Forelimb muscle (tissue), 1 donor: ENCODE measurements around the gene MCM8. TPM values are rescaled to one million over a fixed set of nuclear protein-coding genes. Genes with fewer than 3 reads are reported as not detected.
"Not testable (repeated sequence)": the region's sequence is repeated elsewhere in the genome, so short reads cannot be mapped to it uniquely, and the experiment has no call there.

ENCODE experiments used
- DNase-seq: peaks from one replicate; pipeline ENCODE4 v3.0.0-alpha.2; 2013; ENCODE audit warnings: low read depth
- polyA plus RNA-seq: library from polyadenylated mRNA; unstranded; fragments of 120-200 nt; gene quantifications from one replicate; pipeline ENCODE4 v1.2.1, GENCODE V29; 2013; ENCODE audit not compliant: insufficient read length

MCM8 gene
- polyA plus RNA-seq, 1 donor = 8.3 TPM

DNA sequence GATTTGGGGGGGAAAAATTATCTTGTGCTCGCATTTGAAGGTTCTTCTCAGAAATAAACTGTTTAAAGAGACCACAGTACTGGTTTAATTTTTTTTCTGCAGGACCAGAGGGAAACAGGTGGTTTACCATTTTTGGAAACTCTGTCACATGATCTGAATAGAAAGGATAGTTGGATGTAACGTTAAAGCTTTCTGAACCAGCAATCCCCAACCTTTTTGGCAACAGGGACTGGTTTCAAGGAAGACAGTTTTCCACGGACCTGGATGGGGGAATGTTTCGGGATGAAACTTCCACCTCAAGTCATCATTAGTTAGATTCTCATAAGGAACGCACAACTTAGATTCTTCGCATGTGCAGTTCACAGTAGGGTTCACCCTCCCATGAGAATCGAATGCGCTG is 50.4 kb downstream of the MCM8 start:
- DNase-seq = no peak

DNA sequence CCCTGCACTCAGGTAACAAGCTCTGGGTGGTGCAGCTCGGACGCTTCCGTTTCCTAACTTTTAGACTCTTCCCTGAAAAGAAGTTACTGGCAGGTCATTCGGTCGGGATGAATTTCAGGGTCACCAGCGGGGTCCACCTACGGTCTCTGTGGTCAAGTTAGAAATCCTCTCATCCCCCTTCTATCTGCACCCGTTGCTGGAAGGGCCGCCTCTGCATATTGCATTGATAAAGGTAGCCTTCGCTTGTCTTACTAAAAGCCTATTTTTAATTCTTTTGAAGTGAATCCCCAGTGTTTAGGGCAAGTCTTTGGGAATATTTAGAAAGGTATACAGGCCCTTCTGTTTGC is 56.1 kb downstream of the MCM8 start:
- DNase-seq = no peak

GRCh38 chr20:6007094-6007528 is 56.7 kb downstream of the MCM8 start:
- no peak for DNase-seq

- DNase-seq = no peak
Observed at GRCh38 chr20:6007529-6008103, 57.2 kb downstream of the MCM8 start.

DNA sequence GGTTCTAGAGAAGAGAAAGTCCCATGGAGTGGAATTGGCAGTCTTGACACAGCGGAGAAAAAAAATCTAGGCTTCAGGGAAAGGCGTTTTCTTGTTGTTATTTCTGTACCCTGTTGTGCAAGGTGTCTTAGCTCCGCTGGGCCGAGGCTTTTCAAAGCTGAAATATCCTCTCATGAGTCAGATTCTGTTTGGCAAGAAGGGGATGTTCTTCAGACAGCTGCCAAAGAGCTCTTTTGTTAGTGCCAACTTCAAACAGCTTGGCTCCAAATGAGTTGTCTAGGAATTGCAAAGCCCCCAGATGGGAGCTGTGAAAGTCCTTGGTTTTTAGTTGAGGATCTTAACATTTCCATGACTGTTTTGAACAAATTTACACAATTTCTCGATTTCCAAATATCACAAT is 57.8 kb downstream of the MCM8 start:
- DNase-seq = no peak

- no peak for DNase-seq
Observed at GRCh38 chr20:6012179-6012578, 61.7 kb downstream of the MCM8 start.

GRCh38 chr20:6014017-6014416 is 63.6 kb downstream of the MCM8 start:
- DNase-seq = no peak

DNA sequence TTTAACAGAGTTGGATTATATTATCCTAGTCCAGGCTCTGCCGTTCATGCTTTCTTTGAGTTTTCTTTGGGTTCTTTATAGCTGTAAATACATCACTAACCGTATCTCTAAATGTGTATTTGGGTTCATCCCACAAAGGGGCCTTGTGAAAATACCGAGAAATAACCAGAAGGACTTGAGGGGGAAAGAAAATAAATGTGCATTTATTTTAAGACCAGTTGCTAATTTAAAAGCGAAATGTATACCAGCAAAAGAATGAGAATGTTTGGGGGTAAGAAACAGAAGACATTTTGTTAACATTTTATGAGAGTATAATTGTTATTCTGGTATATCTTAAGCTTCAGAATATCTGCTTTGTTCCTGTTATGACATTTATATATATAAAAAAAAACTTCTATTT is 64.5 kb downstream of the MCM8 start:
- no peak for DNase-seq

DNA sequence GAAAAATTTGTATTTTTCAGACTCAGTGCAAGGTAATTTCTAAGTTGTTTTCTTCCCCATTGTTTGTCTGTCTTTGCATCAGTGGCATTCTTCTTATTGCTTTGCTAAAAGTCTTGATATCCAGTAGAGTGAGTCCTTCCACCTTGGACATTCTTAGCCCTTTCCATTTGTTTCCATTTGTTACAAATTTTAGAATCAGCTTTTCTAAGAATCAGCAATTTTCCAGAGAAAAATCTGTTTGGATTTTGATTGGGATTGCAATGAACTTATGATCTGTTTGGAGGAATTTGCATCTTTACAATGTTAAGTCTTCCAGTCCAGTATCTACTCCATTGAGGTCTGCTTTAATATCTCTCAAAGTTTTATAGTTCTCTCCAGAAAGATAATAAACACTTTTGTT is 67.0 kb downstream of the MCM8 start:
- no peak for DNase-seq

DNA sequence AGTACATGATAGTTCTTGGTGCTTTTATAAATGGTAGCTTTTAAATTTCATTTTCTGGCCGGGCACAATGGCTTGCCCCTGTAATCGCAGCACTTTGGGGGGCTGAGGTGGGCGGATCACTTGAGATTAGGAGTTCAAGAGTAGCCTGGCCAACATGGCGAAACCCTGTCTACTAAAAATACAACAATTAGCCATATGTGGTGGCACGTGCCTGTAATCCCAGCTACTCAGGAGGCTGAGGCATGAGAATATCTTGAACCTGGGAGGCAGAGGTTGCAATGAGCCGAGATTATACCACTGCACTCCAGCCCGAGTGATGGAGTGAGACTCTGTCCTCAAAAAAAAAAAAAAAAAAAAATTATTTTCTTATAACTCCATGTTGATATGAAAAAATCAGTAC is 67.4 kb downstream of the MCM8 start:
- DNase-seq = no peak

DNA sequence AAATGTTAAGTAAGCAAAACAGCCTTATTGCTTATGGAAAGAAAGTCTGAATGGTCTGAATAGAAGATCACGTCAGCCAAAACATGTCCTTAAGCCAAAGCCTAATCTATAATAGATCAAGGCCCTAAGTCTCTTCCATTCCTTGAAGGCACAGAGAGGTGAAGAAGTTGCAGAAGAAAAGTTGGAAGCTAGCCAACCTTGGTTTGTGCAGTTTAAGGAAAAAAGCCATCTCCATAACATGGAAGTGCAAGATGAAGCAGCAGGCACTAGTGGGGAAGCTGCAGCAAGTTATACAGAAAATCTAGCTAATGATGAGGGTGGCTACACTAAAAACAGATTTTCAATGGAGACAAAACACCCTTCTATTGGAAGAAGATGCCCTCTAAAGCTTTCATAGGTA is 74.3 kb downstream of the MCM8 start:
- no peak for DNase-seq

DNA sequence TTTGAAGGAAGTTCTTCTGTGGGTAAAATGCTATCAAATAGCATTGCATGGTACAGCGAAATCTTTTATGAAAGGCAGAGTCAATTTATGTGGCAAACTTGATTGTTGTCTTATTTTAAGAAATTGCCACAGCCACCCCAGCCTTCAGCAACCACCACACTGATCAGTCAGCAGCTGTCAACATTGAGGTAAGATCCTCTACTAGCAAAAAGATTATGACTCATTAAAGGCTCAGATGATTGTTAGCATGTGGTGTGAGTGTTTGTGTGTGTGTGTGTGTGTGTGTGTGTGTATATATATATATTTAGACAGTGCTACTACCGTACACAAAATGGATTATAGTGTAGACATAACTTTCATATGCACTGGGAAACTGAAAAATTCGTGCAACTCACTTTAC is 75.6 kb downstream of the MCM8 start:
- no peak for DNase-seq

- DNase-seq = no peak
Observed at GRCh38 chr20:6028818-6029217, 78.4 kb downstream of the MCM8 start.

GRCh38 chr20:6029538-6029937 is 79.1 kb downstream of the MCM8 start:
- DNase-seq = no peak

DNA sequence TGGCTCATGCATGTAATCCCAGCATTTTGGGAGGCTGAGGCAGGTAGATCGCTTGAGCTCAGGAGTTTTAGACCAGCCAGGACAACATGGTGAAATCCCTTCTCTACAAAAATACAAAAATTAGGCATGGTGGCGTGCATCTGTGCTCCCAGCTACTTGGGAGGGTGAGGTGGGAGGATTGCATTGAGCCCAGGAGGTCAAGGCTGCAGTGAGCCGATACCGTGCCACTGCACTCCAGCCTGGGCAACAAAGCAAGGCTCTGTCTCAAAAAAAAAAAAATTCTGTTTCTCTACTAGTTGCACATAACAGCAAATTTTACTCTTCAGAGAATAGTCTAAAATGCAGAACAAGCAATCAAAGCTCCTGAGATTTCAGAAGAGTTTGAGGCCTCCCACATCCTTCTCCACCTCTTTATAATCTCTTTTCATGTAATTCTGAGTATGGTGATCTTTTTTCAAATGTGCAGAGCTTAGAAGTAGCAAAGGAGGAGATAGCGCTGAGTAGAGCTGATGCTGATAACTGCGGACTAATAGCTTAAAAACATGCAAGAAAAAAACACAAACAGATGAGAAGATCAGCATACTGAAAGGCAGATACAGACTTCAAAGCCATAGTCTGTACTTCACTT is 80.1 kb downstream of the MCM8 start:
- DNase-seq = no peak

DNA sequence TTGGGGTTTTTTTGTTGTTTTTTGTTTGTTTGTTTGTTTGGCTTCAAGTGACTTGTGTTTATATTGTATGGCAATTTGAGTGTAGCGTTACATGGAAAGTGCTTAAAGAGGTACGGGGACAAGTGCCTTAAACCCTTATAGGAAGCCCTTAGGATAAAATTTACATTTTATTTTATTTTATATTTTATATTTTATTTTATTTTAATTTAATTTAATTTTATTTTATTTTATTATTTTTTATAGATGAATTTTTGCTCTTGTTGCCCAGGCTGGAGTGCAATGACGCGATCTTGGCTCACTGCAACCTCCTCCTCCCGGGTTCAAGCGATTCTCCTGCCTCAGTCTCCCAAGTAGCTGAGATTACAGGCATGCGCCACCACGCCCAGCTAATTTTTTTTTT is 82.5 kb downstream of the MCM8 start:
- not testable (repeated sequence) for DNase-seq

DNA sequence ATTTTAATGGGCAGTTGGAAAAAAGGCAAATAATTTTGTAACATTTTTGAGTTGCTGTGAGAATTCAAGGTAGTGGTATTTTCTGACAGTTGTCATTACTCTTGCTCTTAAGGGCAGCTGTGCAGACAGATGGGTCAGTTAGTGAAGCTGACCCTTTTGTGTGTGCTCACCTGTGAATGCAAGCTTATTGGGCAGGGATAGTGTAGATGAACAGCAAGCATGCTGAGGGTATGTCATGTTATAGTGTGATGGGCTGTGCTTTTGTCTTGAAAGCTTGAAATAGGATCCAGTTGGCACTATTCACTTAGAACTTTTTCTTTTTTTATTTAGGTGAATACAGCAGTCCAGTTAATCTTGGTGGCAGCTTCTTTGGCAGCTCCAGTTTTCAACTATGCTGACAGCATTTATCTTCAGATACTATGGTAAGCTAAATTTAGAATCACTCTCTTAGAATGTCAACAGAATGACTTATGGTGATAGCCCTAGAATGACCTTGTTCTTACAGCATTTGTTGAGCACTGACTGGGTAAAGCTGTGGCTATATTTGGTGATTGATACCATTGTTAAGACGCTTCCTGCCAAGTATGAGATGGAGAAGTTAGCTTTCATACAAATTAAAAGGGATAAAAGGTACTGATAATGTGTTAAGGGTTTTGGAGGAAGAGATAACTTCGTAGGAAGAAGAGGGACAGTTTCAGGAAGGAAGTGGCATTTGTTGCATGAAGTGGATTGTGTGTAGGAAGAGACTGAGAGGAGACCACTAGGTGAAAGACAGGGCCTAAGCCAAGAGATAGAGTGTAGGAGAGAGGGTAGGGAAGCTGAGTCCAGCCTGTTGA is 83.9 kb downstream of the MCM8 start:
- no peak for DNase-seq

- no peak for DNase-seq
Observed at GRCh38 chr20:6036213-6036612, 85.8 kb downstream of the MCM8 start.

- DNase-seq = no peak
Observed at GRCh38 chr20:6037082-6037481, 86.6 kb downstream of the MCM8 start.

DNA sequence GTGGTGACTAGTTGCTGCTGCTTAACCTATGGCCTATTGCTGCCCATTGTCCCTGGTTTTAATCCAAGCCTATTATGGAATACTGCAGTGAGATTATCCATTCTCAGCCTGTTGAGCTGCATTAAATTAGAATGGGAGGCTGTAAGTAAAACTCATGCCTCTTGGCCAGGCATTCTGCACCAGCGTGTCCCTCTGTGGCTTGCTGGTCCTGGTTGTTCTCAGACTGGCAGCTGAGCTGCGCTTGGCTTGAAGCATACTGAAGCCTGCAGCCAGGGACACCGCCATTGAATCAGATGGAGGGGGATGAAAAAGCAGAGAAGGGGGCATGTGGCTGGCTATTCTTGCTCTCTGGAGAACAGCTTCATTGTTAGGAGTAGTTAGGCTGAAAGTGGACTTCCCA is 87.8 kb downstream of the MCM8 start:
- DNase-seq = no peak

- DNase-seq = no peak
Observed at GRCh38 chr20:6039766-6040165, 89.3 kb downstream of the MCM8 start.

GRCh38 chr20:6040540-6040939 is 90.1 kb downstream of the MCM8 start:
- no peak for DNase-seq
